B cell (primary cell): ENCODE data around the gene HTR3C. TPM values are rescaled to one million over a fixed set of nuclear protein-coding genes. Genes with fewer than 3 reads are reported as not detected.

ENCODE experiments used
- ATAC-seq: fragments of 200-7000 bp; cut with Tn5 transposase; one replicate; pipeline ENCODE4 v1.10.0; 2021; ENCODE audit warnings: low read depth, mild to moderate bottlenecking, moderate number of reproducible peaks, moderate library complexity
- CTCF ChIA-PET: fragments of 350-600 bp; sonication (Branson Sonifier 250); formaldehyde crosslinking; loops from one replicate; lab custom pipeline; 2021; ENCODE audit warnings: antibody characterized with exemption, inconsistent platforms; lab: Charles Lee
- POLR2A ChIA-PET: fragments of 350-600 bp; sonication (Branson Sonifier 250); formaldehyde crosslinking; loops from one replicate; lab custom pipeline; 2021; ENCODE audit warnings: antibody characterized with exemption; lab: Charles Lee
- DNase-seq: peaks from one replicate; pipeline ENCODE4 v3.0.0; 2013
- H2AFZ ChIP-seq: 2 replicates; pipeline ENCODE4 v1.6.1; 2012; ENCODE audit warnings: mild to moderate bottlenecking, low read depth, low read length; ENCODE audit not compliant: insufficient read depth, poor library complexity, severe bottlenecking
- H3K27ac ChIP-seq, 2 donors: 1 replicate in 1 of 2; 2 replicates in 1 of 2; pipeline ENCODE4 v1.5.1; 2012 to 2013; ENCODE audit warnings: low read length in 2 of 2, mild to moderate bottlenecking in 2 of 2, moderate library complexity in 1 of 2
- H3K27me3 ChIP-seq, 4 experiments: fragments of 200-600 bp in 1 of 4; sonication (generic) in 1 of 4; replicated peaks in 1 of 4; 1 replicate in 2 of 4; 2 replicates in 2 of 4; pipeline versions ENCODE4 v1.6.1 to v1.7.0; 2013 to 2016; ENCODE audit warnings: low read length in 3 of 4, mild to moderate bottlenecking in 2 of 4, mixed read lengths in 1 of 4, moderate library complexity in 1 of 4; ENCODE audit not compliant: insufficient read depth in 4 of 4, control insufficient read depth in 3 of 4; ENCODE audit errors: control extremely low read depth in 1 of 4
- H3K36me3 ChIP-seq, 2 experiments: replicated peaks in 1 of 2; 1 replicate in 1 of 2; 2 replicates in 1 of 2; pipeline versions ENCODE4 v1.6.1 to v1.7.1; 2013; ENCODE audit warnings: low read length in 1 of 2; ENCODE audit not compliant: insufficient read depth in 2 of 2, control insufficient read depth in 1 of 2; ENCODE audit errors: control extremely low read depth in 1 of 2, extremely low read depth in 1 of 2
- H3K4me1 ChIP-seq, 2 donors: fragments of 200-600 bp in 1 of 2; sonication (generic) in 1 of 2; 1 replicate in 1 of 2; 2 replicates in 1 of 2; pipeline versions ENCODE4 v1.5.1 to v1.6.1; 2013 to 2017; ENCODE audit warnings: low read length in 2 of 2; ENCODE audit not compliant: control insufficient read depth in 2 of 2, insufficient read depth in 2 of 2
- H3K4me2 ChIP-seq: replicated peaks from 2 replicates; pipeline ENCODE3; 2012; ENCODE audit warnings: mild to moderate bottlenecking, low read depth, low read length; ENCODE audit not compliant: poor library complexity, severe bottlenecking
- H3K4me3 ChIP-seq, 5 experiments: fragments of 200-600 bp in 1 of 5; sonication (generic) in 1 of 5; 1 replicate in 3 of 5; 2 replicates in 2 of 5; pipeline versions ENCODE4 v1.5.1 to v1.7.0; 2011 to 2016; ENCODE audit warnings: low read length in 4 of 5, mild to moderate bottlenecking in 4 of 5, low read depth in 2 of 5, control low read depth in 1 of 5, moderate library complexity in 1 of 5; ENCODE audit not compliant: insufficient read depth in 1 of 5; ENCODE audit errors: control extremely low read depth in 1 of 5, extremely low read depth in 1 of 5
- H3K79me2 ChIP-seq: fragments of 200-600 bp; sonication (generic); one replicate; pipeline ENCODE4 v1.6.0; 2016; ENCODE audit warnings: low read length; ENCODE audit not compliant: control insufficient read depth, insufficient read depth
- H3K9ac ChIP-seq: fragments of 200-600 bp; sonication (generic); 2 replicates; pipeline ENCODE4 v1.6.1; 2017; ENCODE audit warnings: mild to moderate bottlenecking, low read length, moderate library complexity
- H3K9me3 ChIP-seq, 3 donors: one replicate each; pipeline versions ENCODE4 v1.6.1 to v1.7.1; 2013; ENCODE audit warnings: low read length in 2 of 3; ENCODE audit not compliant: control insufficient read depth in 2 of 3, insufficient read depth in 1 of 3; ENCODE audit errors: control extremely low read depth in 1 of 3
- H4K20me1 ChIP-seq: 2 replicates; pipeline ENCODE4 v1.6.0; 2012; ENCODE audit warnings: mild to moderate bottlenecking, low read length; ENCODE audit not compliant: insufficient read depth, control insufficient read depth, poor library complexity, severe bottlenecking
- H3K27ac Mint-ChIP-seq: one replicate; pipeline ENCODE4 v1.8.0; 2021; ENCODE audit warnings: mixed read lengths
- H3K27me3 Mint-ChIP-seq: one replicate; pipeline ENCODE4 v1.8.0; 2021; ENCODE audit warnings: mixed read lengths
- H3K4me1 Mint-ChIP-seq: one replicate; pipeline ENCODE4 v1.8.0; 2021; ENCODE audit warnings: mixed read lengths
- H3K4me3 Mint-ChIP-seq: one replicate; pipeline ENCODE4 v1.8.0; 2021; ENCODE audit warnings: mixed read lengths
- H3K9me3 Mint-ChIP-seq: one replicate; pipeline ENCODE4 v1.8.0; 2022; ENCODE audit warnings: mixed read lengths; ENCODE audit not compliant: insufficient read depth
- EZH2 ChIP-seq: IDR thresholded peaks from 2 replicates; pipeline ENCODE4 v1.6.1; 2012; ENCODE audit warnings: borderline replicate concordance, low read depth, mild to moderate bottlenecking, moderate library complexity, low read length; ENCODE audit not compliant: insufficient read depth, poor library complexity, severe bottlenecking
- whole genome bisulfite sequencing: methylation state at CpG from one replicate; pipeline ENCODE4 v1.1.5; 2013; ENCODE audit warnings: missing lambda C conversion rate; ENCODE audit not compliant: insufficient coverage; 5-methylcytosine and 5-hydroxymethylcytosine counted together
- intact Hi-C: fragments of 100-400 bp; cut with micrococcal nuclease; formaldehyde crosslinking; loops from one replicate; pipeline ENCODE4 v1.10.0; 2022
- polyA plus RNA-seq: library from polyadenylated mRNA; depleted of rRNA; stranded (reverse); fragments of >200 nt; gene quantifications from 2 replicates; pipeline ENCODE4 v1.2.3, GENCODE V29; 2012
- total RNA-seq, 2 donors: library from RNA; stranded (reverse); fragments of 120-200 nt in 1 of 2; gene quantifications; 1 replicate in 1 of 2; 2 replicates in 1 of 2; pipeline versions ENCODE4 v1.2.3 to v1.2.4, GENCODE V29; 2013 to 2022
- TF ChIP-seq, protein P1 (sequence below): fragments of 200-600 bp; IDR thresholded peaks from one replicate; pipeline ENCODE4 v1.8.0; 2022; ENCODE audit warnings: antibody characterized with exemption, mild to moderate bottlenecking

HTR3C gene
- total and polyA plus RNA-seq, 2 donors (not counting 1 experiment from before 2014, with no cell fraction given), result not detected

DNA sequence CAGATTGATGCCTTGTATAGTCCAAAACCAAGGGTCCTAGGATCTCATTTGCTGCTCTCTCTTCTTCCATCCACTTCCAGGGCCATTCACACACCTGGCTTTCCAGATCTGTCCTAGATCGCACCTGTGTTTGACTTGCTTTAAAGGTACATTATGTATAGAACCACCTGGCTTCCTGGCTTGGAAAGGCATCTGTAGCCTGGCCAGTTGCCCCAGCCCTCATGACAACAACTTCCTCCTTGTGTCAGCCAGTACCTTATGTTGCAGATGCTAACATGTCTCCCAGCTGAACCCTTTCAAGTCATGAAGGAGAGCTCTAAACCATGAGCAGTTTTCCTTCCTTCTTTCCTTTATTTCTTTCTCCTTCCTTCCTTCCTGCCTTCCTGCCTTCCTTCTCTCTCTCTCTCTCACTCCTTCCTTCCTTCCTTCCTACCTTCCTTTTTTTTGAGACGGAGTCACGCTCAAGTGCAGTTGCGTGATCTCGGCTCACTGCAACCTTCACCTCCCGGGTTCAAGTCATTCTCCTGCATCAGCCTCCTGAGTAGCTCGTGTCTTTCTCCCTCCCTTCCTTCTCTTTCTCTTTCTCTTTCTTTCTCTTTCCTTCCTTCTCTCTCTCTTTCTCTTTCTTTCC lies 2.5 kb upstream of the HTR3C start:
- Histone ChIP-seq H3K4me2 (no peak overlapping the region), H3K36me3 (no peaks in the 10 kb centered on the region), H2AFZ (no peak overlapping the region), H3K79me2 (no peaks in the 10 kb centered on the region), H3K9ac (no peak overlapping the region), H3K4me1 (no peaks in the 10 kb centered on the region), H3K27me3 (no peaks in the 10 kb centered on the region), H4K20me1 (no peaks in the 10 kb centered on the region), H3K9me3 (no peaks in the 10 kb centered on the region), H3K4me3 (no peak overlapping the region), H3K27ac (no peak overlapping the region)
- intact Hi-C loops, result no loop called here
- ATAC-seq, result no peak
- DNase-seq, result no peak
- TF ChIP-seq EZH2, result no peak
- TF ChIP-seq, protein P1, sequence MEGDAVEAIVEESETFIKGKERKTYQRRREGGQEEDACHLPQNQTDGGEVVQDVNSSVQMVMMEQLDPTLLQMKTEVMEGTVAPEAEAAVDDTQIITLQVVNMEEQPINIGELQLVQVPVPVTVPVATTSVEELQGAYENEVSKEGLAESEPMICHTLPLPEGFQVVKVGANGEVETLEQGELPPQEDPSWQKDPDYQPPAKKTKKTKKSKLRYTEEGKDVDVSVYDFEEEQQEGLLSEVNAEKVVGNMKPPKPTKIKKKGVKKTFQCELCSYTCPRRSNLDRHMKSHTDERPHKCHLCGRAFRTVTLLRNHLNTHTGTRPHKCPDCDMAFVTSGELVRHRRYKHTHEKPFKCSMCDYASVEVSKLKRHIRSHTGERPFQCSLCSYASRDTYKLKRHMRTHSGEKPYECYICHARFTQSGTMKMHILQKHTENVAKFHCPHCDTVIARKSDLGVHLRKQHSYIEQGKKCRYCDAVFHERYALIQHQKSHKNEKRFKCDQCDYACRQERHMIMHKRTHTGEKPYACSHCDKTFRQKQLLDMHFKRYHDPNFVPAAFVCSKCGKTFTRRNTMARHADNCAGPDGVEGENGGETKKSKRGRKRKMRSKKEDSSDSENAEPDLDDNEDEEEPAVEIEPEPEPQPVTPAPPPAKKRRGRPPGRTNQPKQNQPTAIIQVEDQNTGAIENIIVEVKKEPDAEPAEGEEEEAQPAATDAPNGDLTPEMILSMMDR, result no peak
- no peak overlapping the region for H3K4me3 Mint-ChIP-seq
- WGBS, result 80% methylated on average over 5 of the region's 7 CpGs
- ChIA-PET CTCF (no interaction called here), POLR2A (no interaction called here)
- H3K4me1 Mint-ChIP-seq, result no peaks in the 10 kb centered on the region
- no peaks in the 10 kb centered on the region for H3K9me3 Mint-ChIP-seq
- H3K27me3 Mint-ChIP-seq, result peaks cover 19% of the 10 kb centered on the region
- H3K27ac Mint-ChIP-seq, result no peak overlapping the region

DNA sequence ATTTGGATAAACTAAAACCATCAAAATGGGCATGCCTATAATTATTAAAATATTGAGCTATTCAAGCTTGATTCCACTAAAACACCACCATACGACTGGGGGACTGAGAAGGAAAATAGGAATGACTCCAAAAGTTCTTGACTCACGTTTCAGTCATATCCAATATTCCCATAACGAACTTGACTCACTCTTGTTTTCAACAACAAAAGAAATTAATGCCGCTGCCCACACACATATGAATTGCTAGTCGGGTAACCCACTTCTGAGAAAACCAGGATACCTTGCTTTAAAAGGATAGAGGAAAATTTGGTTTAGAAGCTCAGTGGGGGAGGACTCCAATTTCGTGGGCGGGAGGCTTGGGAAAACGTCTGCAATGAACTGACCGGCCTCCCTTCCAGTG lies 5.2 kb downstream of the HTR3C start:
- ChIA-PET CTCF (no interaction called here), POLR2A (no interaction called here)
- DNase-seq (no peak), ATAC-seq (no peak)
- no peaks in the 10 kb centered on the region for H3K9me3 Mint-ChIP-seq
- no peak overlapping the region for H2AFZ ChIP-seq
- no peaks in the 10 kb centered on the region for H3K9me3 ChIP-seq
- H3K79me2 ChIP-seq, result no peaks in the 10 kb centered on the region
- H4K20me1 ChIP-seq, result no peaks in the 10 kb centered on the region
- peaks cover 32% of the 10 kb centered on the region for H3K27me3 Mint-ChIP-seq
- no peak overlapping the region for H3K27ac ChIP-seq
- H3K36me3 ChIP-seq, result no peaks in the 10 kb centered on the region
- 97% methylated on average over 6 of the region's 9 CpGs for WGBS
- TF ChIP-seq EZH2, result no peak
- TF ChIP-seq, protein P1, result no peak
- intact Hi-C loops, result no loop called here
- H3K27ac Mint-ChIP-seq, result no peak overlapping the region
- H3K4me1 ChIP-seq, result no peaks in the 10 kb centered on the region
- H3K4me3 Mint-ChIP-seq, result no peak overlapping the region
- H3K4me2 ChIP-seq, result no peak overlapping the region
- H3K27me3 ChIP-seq, result no peaks in the 10 kb centered on the region
- no peak overlapping the region for H3K4me3 ChIP-seq
- H3K4me1 Mint-ChIP-seq, result no peaks in the 10 kb centered on the region
- H3K9ac ChIP-seq, result no peak overlapping the region
